GM10248 (cell line): Measurements from ENCODE around the gene FCRL4.
A peak's percentile ranks its signal among the peaks of the same experiment; 100 is the strongest.

ENCODE experiments used
- CTCF ChIA-PET: fragments of 300-600 bp; sonication (Branson Sonifier 250); formaldehyde crosslinking; extraction: SDS; loops from one replicate; lab custom pipeline; 2021; ENCODE audit warnings: antibody characterized with exemption; lab: Yijun Ruan, JAX
- POLR2A ChIA-PET: fragments of 350-650 bp; sonication (Branson Sonifier 250); formaldehyde crosslinking; extraction: SDS; loops from one replicate; lab custom pipeline; 2020; ENCODE audit warnings: antibody characterized with exemption; lab: Yijun Ruan, JAX
- DNase-seq: peaks from one replicate; pipeline ENCODE4 v3.0.0; 2012; ENCODE audit errors: extremely low spot score
- CTCF ChIP-seq: IDR thresholded peaks from 2 replicates; pipeline ENCODE4 v1.5.1; 2012; ENCODE audit warnings: mild to moderate bottlenecking, low read depth; ENCODE audit errors: extremely low read depth, missing control alignments, control extremely low read depth

Gene FCRL4

DNA sequence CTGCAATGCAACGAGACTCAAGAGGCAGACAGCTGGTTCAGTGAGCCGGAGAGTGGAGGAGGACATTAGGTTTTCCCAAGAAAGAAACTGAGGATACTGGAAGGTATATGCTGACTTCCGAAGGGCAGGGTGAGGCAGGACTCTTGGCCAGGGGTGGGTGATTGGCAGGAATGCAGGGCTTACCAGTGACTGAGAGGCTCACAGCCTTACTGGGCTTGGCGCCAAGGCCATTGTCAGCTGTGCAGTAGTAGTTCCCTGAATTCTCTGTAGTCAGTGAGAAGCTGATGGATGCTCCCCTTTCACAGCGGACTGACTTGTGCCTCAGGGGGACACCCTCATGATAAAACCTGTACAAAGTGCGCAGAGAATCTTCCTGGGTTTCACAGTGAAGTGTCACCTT is 55.2 kb downstream of the FCRL4 start:
- ChIA-PET POLR2A (no interaction called here), CTCF (interaction anchor here (1.4 to 2.2 kb wide), 2 partner anchors 10 to 37 kb away, joined by 3 to 5 read pairs; partner anchors contain the start of gene FCRL5)
- TF ChIP-seq CTCF: no peak
- no peak for DNase-seq

DNA sequence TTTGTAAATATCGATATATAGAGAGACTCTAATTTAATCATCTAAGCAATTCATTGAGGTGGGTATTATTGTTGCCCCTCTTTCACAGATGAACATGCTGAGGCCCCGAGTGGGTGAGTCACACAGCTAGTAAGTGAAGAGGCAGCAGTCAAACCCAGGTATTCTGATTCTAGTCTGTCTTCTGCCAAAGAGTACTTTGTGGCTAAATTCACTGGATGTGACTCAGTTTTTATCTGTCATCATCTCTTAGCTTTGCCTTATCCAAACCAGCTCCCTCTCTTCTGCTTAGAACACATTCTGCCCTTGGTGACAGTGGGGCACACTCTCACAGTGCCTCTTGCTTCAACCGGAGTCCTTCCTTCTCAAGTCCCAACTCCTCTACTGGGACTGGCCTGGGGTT is 57.0 kb downstream of the FCRL4 start:
- POLR2A ChIA-PET: no interaction called here
- no peak for DNase-seq
- no peak for TF ChIP-seq CTCF
- CTCF ChIA-PET: no interaction called here

DNA sequence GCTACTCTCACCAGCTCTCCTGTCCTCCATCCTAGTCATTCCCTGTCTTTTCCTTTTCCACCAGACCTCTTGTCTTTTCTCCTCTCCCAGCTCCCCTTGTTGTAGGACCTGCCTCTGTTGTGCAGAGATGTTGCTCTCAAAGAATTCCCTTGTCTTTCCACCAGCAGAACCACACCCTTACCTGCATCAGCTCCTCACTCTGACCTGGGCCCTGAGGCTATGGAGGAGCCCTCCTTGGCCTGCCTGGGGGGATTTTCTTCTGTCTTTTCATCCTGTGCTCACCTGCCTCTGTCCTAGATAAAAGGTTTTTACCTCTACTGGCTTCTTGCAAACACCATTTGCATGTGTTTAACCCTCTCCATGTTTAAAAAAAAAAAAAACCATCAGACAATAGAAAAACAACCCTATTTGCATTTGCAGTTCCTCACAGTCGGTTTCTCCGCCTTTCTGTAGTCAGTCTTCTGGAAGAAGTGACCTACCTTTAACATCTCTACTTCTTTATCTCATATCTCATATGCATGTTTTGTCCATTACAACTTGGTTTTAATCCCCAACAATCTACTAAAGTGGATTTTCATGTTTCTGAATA is 57.6 kb downstream of the FCRL4 start:
- POLR2A ChIA-PET: no interaction called here
- DNase-seq: no peak
- no peak for TF ChIP-seq CTCF
- CTCF ChIA-PET: interaction anchor here (0.7 to 1.2 kb wide), 2 partner anchors 17 to 44 kb away, joined by 3 read pairs; no protein-coding TSS in a partner anchor

GRCh38 chr1:157539568-157539967 is 58.3 kb downstream of the FCRL4 start:
- no peak for DNase-seq
- CTCF ChIA-PET: interaction anchor here (0.7 to 2.3 kb wide), 3 partner anchors 16 to 43 kb away, joined by 3 to 6 read pairs (median 3); no protein-coding TSS in a partner anchor
- POLR2A ChIA-PET: no interaction called here
- TF ChIP-seq CTCF: no peak

GRCh38 chr1:157532569-157532968 is 65.3 kb downstream of the FCRL4 start:
- CTCF ChIA-PET: interaction anchor here (0.9 kb wide), 1 partner anchor 21 kb away, joined by 3 read pairs; no protein-coding TSS in a partner anchor
- DNase-seq: no peak
- TF ChIP-seq CTCF: no peak

GRCh38 chr1:157523774-157524493 is 74.0 kb downstream of the FCRL4 start:
- CTCF ChIA-PET: interaction anchor here (0.7 to 2.6 kb wide), 13 partner anchors 8 to 160 kb away, joined by 3 to 12 read pairs (median 3); no protein-coding TSS in a partner anchor
- DNase-seq: peak; percentile 48
- POLR2A ChIA-PET: interaction anchor here (0.5 kb wide), 1 partner anchor 278 kb away, joined by 3 read pairs; no protein-coding TSS in a partner anchor
- no peak for TF ChIP-seq CTCF

More at GRCh38 chr1:157532569-157532968, 65.3 kb downstream of the FCRL4 start:
- POLR2A ChIA-PET: no interaction called here
